Thoracic aorta (tissue), 2 donors: ENCODE results near the gene DNAJC30. TPM values are rescaled to one million over a fixed set of nuclear protein-coding genes. Genes with fewer than 3 reads are reported as not detected.

Source experiments
- ATAC-seq: fragments of 150-250 bp; one replicate; pipeline ENCODE4 v1.8.0; 2017; ENCODE audit warnings: low read depth; ENCODE audit not compliant: insufficient number of reproducible peaks, low FRiP score
- DNase-seq: peaks from one replicate; pipeline ENCODE4 v3.0.0-alpha.2; 2020; ENCODE audit warnings: low spot score
- H3K27ac ChIP-seq, 2 donors: fragments of 200-600 bp; sonication (generic); 1 replicate in 1 of 2; 2 replicates in 1 of 2; pipeline ENCODE4 v1.5.1; 2016; ENCODE audit warnings: mild to moderate bottlenecking in 2 of 2, moderate library complexity in 2 of 2
- H3K27me3 ChIP-seq: fragments of 200-600 bp; sonication (generic); replicated peaks from 2 replicates; pipeline ENCODE4 v1.6.0; 2016; ENCODE audit warnings: mild to moderate bottlenecking; ENCODE audit not compliant: insufficient read depth
- H3K36me3 ChIP-seq: fragments of 200-600 bp; sonication (generic); one replicate; pipeline ENCODE4 v1.5.1; 2016
- H3K4me1 ChIP-seq, 2 donors: fragments of 200-600 bp; sonication (generic); 1 replicate in 1 of 2; 2 replicates in 1 of 2; pipeline versions ENCODE4 v1.5.1 to v1.6.0; 2016; ENCODE audit warnings: low read depth in 2 of 2, mild to moderate bottlenecking in 1 of 2; ENCODE audit not compliant: control insufficient read depth in 1 of 2
- H3K4me3 ChIP-seq: fragments of 200-600 bp; sonication (generic); 2 replicates; pipeline ENCODE4 v1.5.1; 2016; ENCODE audit warnings: mild to moderate bottlenecking
- H3K9me3 ChIP-seq: fragments of 200-600 bp; sonication (generic); 2 replicates; pipeline ENCODE4 v1.5.1; 2016
- CTCF ChIP-seq: fragments of 200-600 bp; sonication (generic); IDR thresholded peaks from one replicate; pipeline ENCODE4 v1.5.1; 2019; ENCODE audit warnings: antibody characterized with exemption
- total RNA-seq, 2 donors: library from RNA; depleted of rRNA; stranded (reverse); fragments of >200 nt; gene quantifications; one replicate each; pipeline versions ENCODE4 v1.1.0 to v1.2.3, GENCODE V29; 2016

The DNAJC30 gene
- total RNA-seq, 2 donors from 2014 or later: 3.9 to 7.8 TPM

- TF ChIP-seq CTCF: no peak
- Histone ChIP-seq H3K27me3 (no peaks in the 10 kb centered on the region), H3K27ac (no peak overlapping the region), H3K4me1 (peaks cover 0 to 21% of the 10 kb centered on the region in 2 donors), H3K36me3 (peaks cover 15% of the 10 kb centered on the region), H3K9me3 (no peaks in the 10 kb centered on the region), H3K4me3 (no peak overlapping the region)
- DNase-seq (no peak), ATAC-seq (no peak)
Measured at GRCh38 chr7:73703757-73704639, 20.7 kb upstream of the DNAJC30 start.

GRCh38 chr7:73703225-73703624, 20.0 kb upstream of the DNAJC30 start:
- ATAC-seq (no peak), DNase-seq (no peak)
- no peak overlapping the region for H3K27ac ChIP-seq
- H3K9me3 ChIP-seq: no peaks in the 10 kb centered on the region
- H3K4me1 ChIP-seq: peaks cover 0 to 21% of the 10 kb centered on the region in 2 donors
- no peak overlapping the region for H3K4me3 ChIP-seq
- peaks cover 18% of the 10 kb centered on the region for H3K36me3 ChIP-seq
- H3K27me3 ChIP-seq: no peaks in the 10 kb centered on the region
- TF ChIP-seq CTCF: no peak

- H3K36me3 ChIP-seq: peaks cover 20% of the 10 kb centered on the region
- no peak for TF ChIP-seq CTCF
Measured at GRCh38 chr7:73702665-73703064, 19.4 kb upstream of the DNAJC30 start.

GRCh38 chr7:73702226-73702625, 19.0 kb upstream of the DNAJC30 start:
- no peaks in the 10 kb centered on the region for H3K9me3 ChIP-seq
- peaks cover 0 to 21% of the 10 kb centered on the region in 2 donors for H3K4me1 ChIP-seq
- no peak overlapping the region for H3K27ac ChIP-seq
- no peak overlapping the region for H3K4me3 ChIP-seq
- H3K27me3 ChIP-seq: no peaks in the 10 kb centered on the region
- H3K36me3 ChIP-seq: peaks cover 25% of the 10 kb centered on the region
- ATAC-seq (no peak), DNase-seq (no peak)
- TF ChIP-seq CTCF: no peak

More at GRCh38 chr7:73702665-73703064, 19.4 kb upstream of the DNAJC30 start:
- H3K4me3 ChIP-seq: no peak overlapping the region
- no peak overlapping the region for H3K27ac ChIP-seq
- H3K4me1 ChIP-seq: peaks cover 0 to 21% of the 10 kb centered on the region in 2 donors
- H3K9me3 ChIP-seq: no peaks in the 10 kb centered on the region
- DNase-seq (no peak), ATAC-seq (no peak)
- H3K27me3 ChIP-seq: no peaks in the 10 kb centered on the region

- peaks cover 30% of the 10 kb centered on the region for H3K36me3 ChIP-seq
- no peaks in the 10 kb centered on the region for H3K9me3 ChIP-seq
- TF ChIP-seq CTCF: peak; percentile 51
- no peaks in the 10 kb centered on the region for H3K27me3 ChIP-seq
- ATAC-seq: no peak
- peaks cover 0 to 21% of the 10 kb centered on the region in 2 donors for H3K4me1 ChIP-seq
- DNase-seq: no peak
- no peak overlapping the region for H3K27ac ChIP-seq
- no peak overlapping the region for H3K4me3 ChIP-seq
Measured at GRCh38 chr7:73701357-73701995, 18.2 kb upstream of the DNAJC30 start.
